Loucy (cell line): ENCODE measurements around the gene CHN1.

ENCODE experiments used
- H2AFZ ChIP-seq: fragments of 200-600 bp; sonication (generic); 2 replicates; pipeline ENCODE4 v1.6.0; 2016; ENCODE audit warnings: antibody characterized with exemption, mild to moderate bottlenecking, low read length, moderate library complexity
- H3F3A ChIP-seq: fragments of 200-600 bp; 2 replicates; pipeline ENCODE4 v1.6.0; 2016; ENCODE audit warnings: antibody characterized with exemption, low read depth, mild to moderate bottlenecking
- H3K27me3 ChIP-seq: fragments of 200-600 bp; sonication (generic); 2 replicates; pipeline ENCODE4 v1.6.1; 2014; ENCODE audit warnings: low read length, mild to moderate bottlenecking; ENCODE audit not compliant: insufficient read depth, poor library complexity, severe bottlenecking
- H3K36me3 ChIP-seq: fragments of 200-600 bp; sonication (generic); 2 replicates; pipeline ENCODE4 v1.6.1; 2016; ENCODE audit warnings: low read length; ENCODE audit not compliant: insufficient read depth
- H3K4me1 ChIP-seq: fragments of 200-600 bp; sonication (generic); 2 replicates; pipeline ENCODE4 v1.5.1; 2014; ENCODE audit warnings: low read length, mild to moderate bottlenecking; ENCODE audit not compliant: insufficient read depth, poor library complexity, severe bottlenecking
- H3K4me2 ChIP-seq: fragments of 200-600 bp; sonication (generic); 2 replicates; pipeline ENCODE4 v1.6.0; 2014; ENCODE audit warnings: antibody characterized with exemption, low read length, low read depth, mild to moderate bottlenecking; ENCODE audit not compliant: poor library complexity, severe bottlenecking
- H3K4me3 ChIP-seq: fragments of 200-600 bp; sonication (generic); 2 replicates; pipeline ENCODE4 v1.5.1; 2014; ENCODE audit warnings: low read length, mild to moderate bottlenecking, mixed read lengths; ENCODE audit not compliant: poor library complexity, severe bottlenecking
- H3K79me2 ChIP-seq: fragments of 200-600 bp; sonication (generic); 2 replicates; pipeline ENCODE4 v1.6.1; 2014; ENCODE audit warnings: low read length; ENCODE audit not compliant: insufficient read depth
- H3K9ac ChIP-seq: fragments of 200-600 bp; sonication (generic); 2 replicates; pipeline ENCODE4 v1.6.0; 2014; ENCODE audit warnings: mild to moderate bottlenecking, low read depth, low read length, moderate library complexity; ENCODE audit not compliant: poor library complexity, severe bottlenecking
- H3K9me2 ChIP-seq: fragments of 200-600 bp; sonication (generic); replicated peaks from 2 replicates; pipeline ENCODE4 v1.6.1; 2016; ENCODE audit warnings: low read depth, low read length, mixed read lengths
- H3K9me3 ChIP-seq: fragments of 200-600 bp; sonication (generic); 2 replicates; pipeline ENCODE4 v1.6.1; 2014; ENCODE audit warnings: mild to moderate bottlenecking, antibody characterized with exemption, low read length, low read depth; ENCODE audit not compliant: insufficient read depth
- H4K20me1 ChIP-seq: fragments of 200-600 bp; sonication (generic); 2 replicates; pipeline ENCODE4 v1.6.0; 2014; ENCODE audit warnings: antibody characterized with exemption, low read length, mild to moderate bottlenecking; ENCODE audit not compliant: insufficient read depth, poor library complexity, severe bottlenecking
- EZH2phosphoT487 ChIP-seq: fragments of 200-600 bp; IDR thresholded peaks from 2 replicates; pipeline ENCODE4 v1.6.1; 2018; ENCODE audit warnings: antibody characterized with exemption, mild to moderate bottlenecking, moderate library complexity, borderline replicate concordance
- TF ChIP-seq, protein P1 (sequence below): fragments of 200-600 bp; sonication (generic); conservative IDR thresholded peaks from 2 replicates; pipeline ENCODE4 v1.5.1; 2014; ENCODE audit warnings: mild to moderate bottlenecking, antibody characterized with exemption, low read length

The CHN1 gene

DNA sequence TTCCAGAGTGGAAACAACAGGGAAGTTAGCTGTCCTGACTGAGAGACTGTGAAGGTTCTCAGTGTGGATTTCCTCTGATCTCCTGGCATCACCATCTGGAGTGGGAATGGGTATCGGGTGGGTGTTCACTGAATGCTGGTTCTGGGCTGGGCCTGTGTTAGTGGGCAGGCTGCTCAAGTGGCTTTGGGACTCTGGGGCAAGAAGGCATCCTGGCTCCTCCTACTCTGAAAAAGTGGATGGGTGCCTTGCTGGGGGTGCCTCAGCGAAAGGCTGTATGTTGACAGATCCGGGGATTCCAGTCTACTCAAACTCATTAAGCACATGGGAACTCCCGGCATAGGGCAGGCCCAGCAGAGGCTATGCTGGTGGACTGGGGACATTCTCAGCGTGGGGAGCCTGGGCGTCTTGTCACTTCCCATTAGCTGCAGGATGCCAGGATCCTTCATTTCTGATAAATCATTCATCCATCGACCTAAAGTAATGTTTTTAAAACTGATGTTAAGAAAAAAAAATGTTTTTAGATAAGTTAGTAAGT lies 213.4 kb downstream of the CHN1 start:
- no peak overlapping the region for H3K4me2 ChIP-seq
- peaks cover 12% of the 10 kb centered on the region for H3K4me1 ChIP-seq
- no peaks in the 10 kb centered on the region for H3F3A ChIP-seq
- H3K36me3 ChIP-seq, result no peaks in the 10 kb centered on the region
- H3K79me2 ChIP-seq, result no peaks in the 10 kb centered on the region
- H3K9me2 ChIP-seq, result no peaks in the 10 kb centered on the region
- H4K20me1 ChIP-seq, result no peaks in the 10 kb centered on the region
- no peak overlapping the region for H3K4me3 ChIP-seq
- no peak overlapping the region for H3K9ac ChIP-seq
- H2AFZ ChIP-seq, result no peak overlapping the region
- no peaks in the 10 kb centered on the region for H3K27me3 ChIP-seq
- TF ChIP-seq, protein P1, sequence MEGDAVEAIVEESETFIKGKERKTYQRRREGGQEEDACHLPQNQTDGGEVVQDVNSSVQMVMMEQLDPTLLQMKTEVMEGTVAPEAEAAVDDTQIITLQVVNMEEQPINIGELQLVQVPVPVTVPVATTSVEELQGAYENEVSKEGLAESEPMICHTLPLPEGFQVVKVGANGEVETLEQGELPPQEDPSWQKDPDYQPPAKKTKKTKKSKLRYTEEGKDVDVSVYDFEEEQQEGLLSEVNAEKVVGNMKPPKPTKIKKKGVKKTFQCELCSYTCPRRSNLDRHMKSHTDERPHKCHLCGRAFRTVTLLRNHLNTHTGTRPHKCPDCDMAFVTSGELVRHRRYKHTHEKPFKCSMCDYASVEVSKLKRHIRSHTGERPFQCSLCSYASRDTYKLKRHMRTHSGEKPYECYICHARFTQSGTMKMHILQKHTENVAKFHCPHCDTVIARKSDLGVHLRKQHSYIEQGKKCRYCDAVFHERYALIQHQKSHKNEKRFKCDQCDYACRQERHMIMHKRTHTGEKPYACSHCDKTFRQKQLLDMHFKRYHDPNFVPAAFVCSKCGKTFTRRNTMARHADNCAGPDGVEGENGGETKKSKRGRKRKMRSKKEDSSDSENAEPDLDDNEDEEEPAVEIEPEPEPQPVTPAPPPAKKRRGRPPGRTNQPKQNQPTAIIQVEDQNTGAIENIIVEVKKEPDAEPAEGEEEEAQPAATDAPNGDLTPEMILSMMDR, result no peak
- H3K9me3 ChIP-seq, result no peaks in the 10 kb centered on the region

DNA sequence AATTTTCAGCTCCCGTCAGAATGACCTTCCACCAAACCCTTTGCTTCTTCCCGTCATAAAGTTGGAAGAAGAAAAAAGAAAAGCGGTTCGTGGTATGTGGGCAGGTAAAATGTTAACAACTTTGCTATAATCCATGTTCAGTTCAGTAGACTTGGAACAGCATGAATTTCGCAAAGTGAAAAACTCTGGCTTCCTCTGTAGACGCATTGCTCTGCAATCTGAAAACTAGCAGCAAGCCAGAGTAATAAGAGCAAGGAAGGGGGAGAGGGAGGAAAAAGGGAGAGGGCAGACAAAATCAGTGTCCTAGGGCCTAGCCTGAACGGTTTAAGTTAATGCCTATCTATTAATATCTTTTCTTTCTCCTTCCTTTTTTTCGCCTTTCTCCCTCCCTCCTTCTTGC lies 214.2 kb downstream of the CHN1 start:
- Histone ChIP-seq H3K9ac (no peak overlapping the region), H3K36me3 (no peaks in the 10 kb centered on the region), H2AFZ (no peak overlapping the region), H3K4me2 (no peak overlapping the region), H3K9me2 (no peaks in the 10 kb centered on the region), H3F3A (no peaks in the 10 kb centered on the region), H3K27me3 (no peaks in the 10 kb centered on the region), H3K4me3 (no peak overlapping the region), H3K9me3 (no peaks in the 10 kb centered on the region), H3K79me2 (no peaks in the 10 kb centered on the region), H4K20me1 (no peaks in the 10 kb centered on the region), H3K4me1 (peaks cover 12% of the 10 kb centered on the region)
- TF ChIP-seq EZH2phosphoT487, result no peak
- TF ChIP-seq, protein P1, result no peak

DNA sequence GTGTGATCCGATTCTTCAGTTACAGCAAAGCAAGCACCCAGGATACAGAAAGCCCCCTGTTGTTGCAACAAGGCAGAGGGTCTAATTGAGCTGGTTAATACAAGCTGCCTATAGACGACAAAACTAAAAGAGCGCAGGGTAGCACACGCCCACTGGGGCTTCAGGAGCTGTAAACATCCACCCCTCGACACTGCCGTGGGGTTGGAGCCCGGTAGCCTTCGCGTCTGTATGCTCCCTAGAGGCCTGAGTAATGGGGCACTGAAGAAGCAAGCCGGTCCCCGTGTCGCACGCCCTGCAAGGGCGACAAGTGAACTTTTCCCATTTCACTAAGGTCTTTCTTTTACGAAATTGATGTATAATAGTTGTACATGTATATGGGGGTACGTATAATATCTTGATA lies 216.2 kb downstream of the CHN1 start:
- Histone ChIP-seq H3K9me2 (no peaks in the 10 kb centered on the region), H3K9ac (no peak overlapping the region), H3K79me2 (no peaks in the 10 kb centered on the region), H3K4me2 (no peak overlapping the region), H3F3A (no peaks in the 10 kb centered on the region), H4K20me1 (no peaks in the 10 kb centered on the region), H3K4me1 (peaks cover 12% of the 10 kb centered on the region), H3K4me3 (no peak overlapping the region), H3K9me3 (no peaks in the 10 kb centered on the region), H3K36me3 (no peaks in the 10 kb centered on the region), H3K27me3 (no peaks in the 10 kb centered on the region), H2AFZ (no peak overlapping the region)
- TF ChIP-seq, protein P1, result no peak
- TF ChIP-seq EZH2phosphoT487, result no peak
